ENCODE results near the gene WIPF3. TPM values are rescaled to one million over a fixed set of nuclear protein-coding genes. Genes with fewer than 3 reads are reported as not detected.

The WIPF3 gene
- total and polyA plus RNA-seq, 2 of the 4 experiments (the other 2 are of a cell fraction): not detected

DNA sequence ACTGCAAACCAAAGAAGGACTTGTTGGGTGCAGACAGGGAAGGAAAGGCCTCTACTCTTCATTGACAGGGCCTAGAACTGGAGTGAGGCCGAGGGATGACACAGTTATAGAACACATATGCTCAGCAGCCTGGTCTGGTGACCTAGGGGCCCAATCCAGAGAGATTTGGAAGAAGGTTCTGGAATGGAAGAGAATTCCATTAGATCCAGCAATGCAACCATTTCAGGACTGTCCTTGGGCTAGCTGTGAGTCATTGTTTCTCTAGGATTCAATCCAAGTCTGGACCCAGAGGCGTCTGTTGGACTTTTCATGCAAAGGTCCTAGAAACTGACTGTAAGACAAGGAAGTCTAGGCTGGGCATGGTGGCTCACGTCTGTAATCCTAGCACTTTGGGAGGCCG is 59.2 kb downstream of the WIPF3 start:
- Histone ChIP-seq H3K23ac (ENCODE audit: low read depth, low read length) (no peak overlapping the region), H4K5ac (ENCODE audit: low read depth, low read length) (no peak overlapping the region), H2AK9ac (replicated peaks; ENCODE audit: low read depth, low read length, poor library complexity) (peak overlapping the region; percentile 23), H2AFZ (replicated peaks; ENCODE audit: low read length, poor library complexity) (peak overlapping the region; percentile 66), H4K8ac (ENCODE audit: low read depth in 2 of 2, low read length in 2 of 2) (no peak overlapping the region), H3K56ac (ENCODE audit: extremely low read depth, insufficient read depth, low read length) (no peak overlapping the region), H3K79me1 (ENCODE audit: low read depth in 1 of 2, low read length in 2 of 2) (no peaks in the 10 kb centered on the region), H3K4me3 (ENCODE audit: insufficient read depth, low read depth, low read length) (no peak overlapping the region), H2BK20ac (ENCODE audit: low read depth, low read length) (no peak overlapping the region), H3K27ac (ENCODE audit: insufficient read depth, low read length) (no peak overlapping the region), H2BK5ac (ENCODE audit: low read depth, low read length, poor library complexity, severe bottlenecking) (no peak overlapping the region), H4K20me1 (ENCODE audit: insufficient read depth, low read length) (no peaks in the 10 kb centered on the region), H3K4me2 (ENCODE audit: low read depth, low read length) (no peak overlapping the region), H3K4ac (ENCODE audit: low read depth, low read length) (no peak overlapping the region), H2BK15ac (ENCODE audit: low read depth, low read length) (no peak overlapping the region), H3K18ac (ENCODE audit: low read depth, low read length) (no peak overlapping the region), H3K4me1 (ENCODE audit: control insufficient read depth, insufficient read depth, low read length) (peaks cover 2% of the 10 kb centered on the region; the same call in 1 of the 2 replicates), H3K36me3 (ENCODE audit: control insufficient read depth, insufficient read depth, low read length) (no peaks in the 10 kb centered on the region), H3K14ac (replicated peaks; ENCODE audit: low read depth, low read length) (no peak overlapping the region), H2AK5ac (ENCODE audit: low read depth, low read length) (no peak overlapping the region), H3K27me3 (ENCODE audit: control insufficient read depth, insufficient read depth, low read length) (no peaks in the 10 kb centered on the region; the same call in 1 of the 2 replicates), H3K9me3 (ENCODE audit: control insufficient read depth, insufficient read depth, low read length) (no peaks in the 10 kb centered on the region), H4K91ac (ENCODE audit: insufficient read depth, low read depth, low read length) (no peak overlapping the region), H3K9me1 (ENCODE audit: insufficient read depth, low read length) (no peaks in the 10 kb centered on the region; the same call in 1 of the 2 replicates), H2BK120ac (ENCODE audit: low read depth, low read length) (no peak overlapping the region), H3K9ac (ENCODE audit: low read depth, low read length) (no peak overlapping the region)
- ChIA-PET POLR2A (ENCODE audit: unreplicated experiment) (no interaction called here), CTCF (no interaction called here)
- in situ Hi-C loops (cut with MboI; ENCODE audit: low sequenced_read_pairs): no loop called here
- DNase-seq (peak; percentile 63), ATAC-seq (ENCODE audit: low read depth) (peak; percentile 79)
- intact Hi-C loops (cut with micrococcal nuclease): no loop called here
- WGBS, 2 experiments (ENCODE audit: extremely low coverage in 2 of 2, insufficient read length in 1 of 2): 40% methylated on average over 2 of the region's 4 CpGs; no CpG with 5 or more reads in 1 of the 2 experiments
- TF ChIP-seq POLR2A (IDR thresholded peaks at IDR 0.05; ENCODE audit: low read depth, low read length) (no peak), RCOR1 (IDR thresholded peaks at IDR 0.05; ENCODE audit: insufficient replicate concordance, low read length) (no peak), BHLHE40 (IDR thresholded peaks at IDR 0.05; ENCODE audit: low read depth, low read length) (no peak; the same call in 1 of the 2 replicates), USF2 (IDR thresholded peaks at IDR 0.05; ENCODE audit: low read depth, low read length) (peak; percentile 29; the same call in 1 of the 2 replicates), MAFK (IDR thresholded peaks at IDR 0.05; ENCODE audit: low read depth, low read length) (no peak), FOS (IDR thresholded peaks at IDR 0.05; ENCODE audit: low read depth, low read length) (peak; percentile 37; the same call in 1 of the 2 replicates)
- TF ChIP-seq, protein P1, sequence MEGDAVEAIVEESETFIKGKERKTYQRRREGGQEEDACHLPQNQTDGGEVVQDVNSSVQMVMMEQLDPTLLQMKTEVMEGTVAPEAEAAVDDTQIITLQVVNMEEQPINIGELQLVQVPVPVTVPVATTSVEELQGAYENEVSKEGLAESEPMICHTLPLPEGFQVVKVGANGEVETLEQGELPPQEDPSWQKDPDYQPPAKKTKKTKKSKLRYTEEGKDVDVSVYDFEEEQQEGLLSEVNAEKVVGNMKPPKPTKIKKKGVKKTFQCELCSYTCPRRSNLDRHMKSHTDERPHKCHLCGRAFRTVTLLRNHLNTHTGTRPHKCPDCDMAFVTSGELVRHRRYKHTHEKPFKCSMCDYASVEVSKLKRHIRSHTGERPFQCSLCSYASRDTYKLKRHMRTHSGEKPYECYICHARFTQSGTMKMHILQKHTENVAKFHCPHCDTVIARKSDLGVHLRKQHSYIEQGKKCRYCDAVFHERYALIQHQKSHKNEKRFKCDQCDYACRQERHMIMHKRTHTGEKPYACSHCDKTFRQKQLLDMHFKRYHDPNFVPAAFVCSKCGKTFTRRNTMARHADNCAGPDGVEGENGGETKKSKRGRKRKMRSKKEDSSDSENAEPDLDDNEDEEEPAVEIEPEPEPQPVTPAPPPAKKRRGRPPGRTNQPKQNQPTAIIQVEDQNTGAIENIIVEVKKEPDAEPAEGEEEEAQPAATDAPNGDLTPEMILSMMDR (conservative IDR thresholded peaks at IDR 0.05; ENCODE audit: low read depth, low read length): no peak
- TF ChIP-seq, protein P2, sequence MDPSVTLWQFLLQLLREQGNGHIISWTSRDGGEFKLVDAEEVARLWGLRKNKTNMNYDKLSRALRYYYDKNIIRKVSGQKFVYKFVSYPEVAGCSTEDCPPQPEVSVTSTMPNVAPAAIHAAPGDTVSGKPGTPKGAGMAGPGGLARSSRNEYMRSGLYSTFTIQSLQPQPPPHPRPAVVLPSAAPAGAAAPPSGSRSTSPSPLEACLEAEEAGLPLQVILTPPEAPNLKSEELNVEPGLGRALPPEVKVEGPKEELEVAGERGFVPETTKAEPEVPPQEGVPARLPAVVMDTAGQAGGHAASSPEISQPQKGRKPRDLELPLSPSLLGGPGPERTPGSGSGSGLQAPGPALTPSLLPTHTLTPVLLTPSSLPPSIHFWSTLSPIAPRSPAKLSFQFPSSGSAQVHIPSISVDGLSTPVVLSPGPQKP (IDR thresholded peaks at IDR 0.05; ENCODE audit: borderline replicate concordance, low read depth, low read length): no peak
- no TSS peak for BruUV-seq (replicated peaks)
- dilution Hi-C loops (cut with HindIII; ENCODE audit: low sequenced_read_pairs, unreplicated experiment): no loop called here

All from IMR-90 (cell line).